Transverse colon (tissue), 4 donors: ENCODE results near the gene LAMP1.

Experiments
- CTCF ChIP-seq, 5 experiments: fragments of 200-600 bp in 3 of 5; fragments of 450-650 bp in 2 of 5; sonication (generic) in 3 of 5; IDR thresholded peaks; 1 replicate in 2 of 5; 2 replicates in 3 of 5; pipeline ENCODE4 v1.5.1; 2016 to 2017; ENCODE audit warnings: antibody characterized with exemption in 5 of 5, inconsistent platforms in 3 of 5, mild to moderate bottlenecking in 2 of 5, moderate library complexity in 1 of 5
- EP300 ChIP-seq: sonication (generic); formaldehyde crosslinking; IDR thresholded peaks from one replicate; pipeline ENCODE4 v1.6.1; 2017; ENCODE audit warnings: antibody characterized with exemption, low read depth
- POLR2A ChIP-seq: fragments of 450-650 bp; IDR thresholded peaks from one replicate; pipeline ENCODE4 v1.6.1; 2016; ENCODE audit warnings: antibody characterized with exemption, mild to moderate bottlenecking, moderate library complexity
- POLR2AphosphoS5 ChIP-seq, 3 donors: sonication (generic); formaldehyde crosslinking; IDR thresholded peaks; one replicate each; pipeline ENCODE4 v1.6.1; 2016; ENCODE audit warnings: antibody characterized with exemption in 3 of 3

GRCh38 chr13:113327766-113328471 is 30.9 kb downstream of the LAMP1 start:
- TF ChIP-seq POLR2A = peak; percentile 6
- no peak for TF ChIP-seq CTCF (IDR thresholded peaks at IDR 0.05)
- TF ChIP-seq POLR2AphosphoS5 (IDR thresholded peaks at IDR 0.05) = no peak
- no peak for TF ChIP-seq EP300
